ENCODE data around the gene CTDSPL2.
"Not testable (repeated sequence)": the region's sequence is repeated elsewhere in the genome, so short reads cannot be mapped to it uniquely, and the experiment has no call there.

CTDSPL2 gene
- 70.5 to 97.8 reads per million in 2 experiments for total RNA-seq

DNA sequence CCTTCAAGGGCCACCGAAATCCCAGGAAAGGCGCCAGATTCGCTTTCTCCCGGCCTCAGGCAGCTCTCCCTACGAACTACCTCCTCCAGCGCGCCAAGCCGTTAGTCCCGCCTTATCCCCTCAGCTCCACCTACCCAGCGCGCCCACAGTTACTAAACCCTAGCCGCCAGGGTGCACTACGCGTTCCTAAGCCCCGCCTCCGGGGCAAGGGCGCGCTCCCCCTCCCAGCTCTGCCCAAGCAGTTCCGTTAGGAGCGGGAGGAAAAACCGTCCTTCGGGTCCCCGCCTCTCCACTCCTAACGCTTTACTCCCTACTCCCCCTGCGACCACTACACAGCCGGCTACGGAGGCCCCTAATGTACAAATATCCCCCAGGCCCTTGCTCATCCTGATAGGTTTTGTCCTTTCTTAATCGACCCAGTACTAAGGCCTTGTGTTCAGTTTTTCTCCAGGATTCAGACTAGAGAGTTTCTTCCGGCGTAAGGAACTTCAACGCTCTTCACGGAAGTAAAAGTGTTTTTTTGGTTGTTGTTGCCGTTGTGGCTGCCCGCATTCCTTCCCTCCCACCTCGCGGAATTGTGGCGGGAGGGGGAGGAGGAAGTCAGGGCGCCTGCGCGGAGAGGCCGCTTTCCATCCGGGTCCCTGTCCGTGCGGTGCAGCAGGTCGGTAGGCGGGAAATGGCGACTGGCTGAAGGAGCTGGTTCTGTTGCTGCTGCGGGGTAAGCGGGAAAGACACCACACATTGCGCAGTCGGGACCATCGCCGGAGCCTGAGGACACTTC, at the start of gene CTDSPL2:
CTDSPL2 (plus strand) TSS at position 655 of the 781 bp plus-strand sequence. CDS start 31,386 bp downstream, outside the sequence.
- DNase-seq (ENCODE audit: low read depth): peak; percentile 91

- no peak for DNase-seq (ENCODE audit: low read depth)
These were observed 46.2 kb upstream of the CTDSPL2 start for GRCh38 chr15:44381236-44381635.

DNA sequence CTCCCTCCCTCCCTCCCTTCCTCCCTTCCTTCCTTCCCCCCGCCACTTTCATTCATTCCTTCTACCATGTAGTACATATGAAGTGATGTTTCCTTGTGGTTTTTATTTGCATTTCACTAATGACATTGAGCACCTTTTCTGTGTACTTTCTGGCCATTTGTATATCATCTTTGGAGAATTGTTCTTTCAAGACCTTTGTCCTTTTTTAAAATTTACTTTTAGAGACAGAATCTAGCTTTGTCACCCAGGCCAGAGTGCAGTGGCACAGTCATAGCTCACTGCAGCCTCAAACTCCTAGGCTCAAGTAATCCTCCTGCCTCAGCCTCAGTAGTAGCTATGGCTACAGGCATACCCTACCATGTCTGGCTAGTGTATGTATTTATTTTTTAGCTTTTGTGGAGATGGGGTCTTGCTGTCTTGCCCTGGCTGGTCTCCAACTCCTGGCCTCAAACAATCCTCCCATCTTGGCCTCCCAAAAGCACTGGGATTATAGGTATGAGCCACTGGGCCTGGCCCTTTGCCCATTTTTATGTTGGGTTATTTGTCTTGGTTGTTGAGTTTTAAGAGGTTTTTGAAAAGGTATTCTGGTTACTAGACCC, 42.0 kb upstream of the CTDSPL2 start:
- no peak for DNase-seq (ENCODE audit: low read depth)

GRCh38 chr15:44394062-44394461, 33.4 kb upstream of the CTDSPL2 start:
- DNase-seq (ENCODE audit: low read depth): no peak

DNA sequence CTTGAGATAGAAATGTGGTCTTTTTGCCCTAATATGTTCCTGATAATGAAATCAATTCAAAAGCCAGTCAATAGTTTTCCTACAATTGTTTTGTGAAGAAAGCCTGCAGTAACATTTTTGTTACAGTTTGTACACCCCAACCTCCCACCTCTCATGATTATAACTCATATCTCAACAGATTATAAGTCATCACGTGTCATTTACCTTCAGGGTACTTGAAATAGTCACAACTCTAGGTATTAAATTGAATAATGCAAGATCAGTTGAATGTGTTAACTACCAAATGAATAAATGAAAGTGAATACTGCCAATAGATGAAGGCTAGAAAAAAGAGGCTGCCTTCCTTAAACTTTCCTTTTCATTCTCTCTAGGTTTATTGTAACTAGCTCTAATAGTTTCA, 32.9 kb upstream of the CTDSPL2 start:
- DNase-seq (ENCODE audit: low read depth): no peak

DNA sequence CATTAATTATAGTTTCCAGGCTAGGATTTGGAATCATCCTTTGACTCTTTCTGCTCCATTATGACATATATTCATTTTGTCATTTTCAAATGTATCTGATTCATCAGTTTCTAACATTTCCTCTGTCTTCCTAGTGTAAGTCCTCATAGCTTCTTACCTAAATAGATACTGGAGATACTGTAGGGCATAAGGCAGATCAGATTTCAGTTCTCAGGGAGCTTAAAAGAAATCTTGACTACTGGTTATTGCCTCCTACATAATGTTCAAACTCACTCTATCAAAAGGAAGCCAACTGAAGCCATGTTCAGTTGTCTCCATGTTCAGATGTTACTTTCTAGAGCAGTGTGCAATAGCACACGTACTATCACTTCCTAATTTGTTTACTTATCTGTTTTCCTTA, 29.6 kb upstream of the CTDSPL2 start:
- DNase-seq (ENCODE audit: low read depth): no peak

GRCh38 chr15:44414001-44414400, 13.4 kb upstream of the CTDSPL2 start:
- no peak for DNase-seq (ENCODE audit: low read depth)

- DNase-seq (ENCODE audit: low read depth): no peak
These were observed 611 bp downstream of the CTDSPL2 start for GRCh38 chr15:44427756-44428724.

DNA sequence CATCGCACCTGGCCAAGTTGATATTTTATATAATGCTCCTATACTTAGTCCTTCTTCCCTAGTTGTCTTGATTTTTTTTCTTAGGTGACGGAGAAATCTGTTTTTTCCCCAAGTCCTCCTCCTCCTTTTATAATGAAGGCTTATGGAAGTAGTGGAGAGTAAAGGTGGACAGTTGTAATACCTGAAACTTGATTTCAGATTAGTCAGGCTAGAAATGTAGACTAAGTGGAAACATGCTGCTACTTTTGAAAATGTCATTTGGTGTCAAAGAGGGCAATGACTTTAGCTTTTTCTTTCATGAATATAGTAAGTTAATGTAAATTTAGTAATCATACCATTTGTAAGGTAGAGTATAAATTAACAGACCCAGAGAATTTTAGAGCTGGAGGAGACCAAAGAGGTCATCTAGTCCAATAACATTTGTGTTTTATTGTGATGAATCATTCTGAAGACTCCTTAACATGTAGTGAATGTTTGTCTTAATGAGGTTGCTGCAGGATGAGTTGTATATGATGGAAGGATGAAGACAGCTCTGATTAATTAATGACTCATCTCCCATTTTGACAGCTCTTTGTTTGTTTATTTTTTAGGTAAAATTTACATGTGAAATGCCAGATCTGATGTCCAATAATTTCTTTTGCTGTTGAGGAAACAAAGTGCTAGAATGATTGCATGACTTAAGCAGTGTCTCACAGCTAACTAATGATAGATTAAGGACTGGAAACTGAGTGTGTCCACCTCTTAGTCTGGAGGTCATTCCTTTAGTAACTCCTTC, 8.7 kb downstream of the CTDSPL2 start:
- DNase-seq (ENCODE audit: low read depth): no peak

GRCh38 chr15:44438402-44438801, 11.0 kb downstream of the CTDSPL2 start:
- no peak for DNase-seq (ENCODE audit: low read depth)

DNA sequence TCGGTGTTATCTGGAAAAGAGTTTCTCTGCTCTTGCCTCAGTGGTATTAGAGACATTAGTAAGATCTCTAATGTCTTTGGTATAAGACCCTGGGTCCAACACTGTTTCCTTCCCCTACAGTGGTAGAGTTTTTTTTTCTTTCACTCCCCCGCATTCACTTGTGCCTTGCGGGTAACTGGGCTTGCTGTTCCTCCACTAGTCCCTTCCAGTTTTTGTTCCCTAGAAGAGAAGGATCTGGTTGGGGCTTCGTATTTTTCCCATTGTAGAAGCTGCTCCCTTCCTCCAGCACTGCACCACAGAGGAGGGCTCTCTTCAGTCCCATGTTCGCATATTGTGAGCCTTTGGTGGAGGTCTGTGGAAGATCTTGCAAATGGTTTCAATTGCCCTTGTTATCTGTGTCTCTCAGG, 13.7 kb downstream of the CTDSPL2 start:
- DNase-seq (ENCODE audit: low read depth): no peak

DNA sequence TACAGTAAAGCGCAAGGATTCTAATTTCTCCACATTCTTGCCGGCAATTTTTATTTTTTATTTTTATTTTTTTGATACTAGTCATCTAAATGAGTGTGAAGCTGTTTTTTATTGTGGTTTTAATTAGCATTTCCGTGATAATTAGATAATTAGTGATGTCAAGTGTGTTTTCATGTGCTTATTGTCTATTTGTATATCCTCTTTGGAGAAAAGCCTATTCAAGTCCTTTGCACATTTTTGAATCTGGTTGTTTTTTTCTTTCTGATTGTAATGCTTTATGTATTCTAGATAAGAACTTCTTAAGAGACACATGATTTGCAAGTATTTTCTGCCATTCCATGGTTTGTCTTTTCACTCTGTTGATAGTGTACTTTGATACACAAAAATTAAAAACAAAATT, 16.1 kb downstream of the CTDSPL2 start:
- no peak for DNase-seq (ENCODE audit: low read depth)

GRCh38 chr15:44447772-44448376, 20.4 kb downstream of the CTDSPL2 start:
- DNase-seq (ENCODE audit: low read depth): no peak

GRCh38 chr15:44450172-44450571, 22.7 kb downstream of the CTDSPL2 start:
- no peak for DNase-seq (ENCODE audit: low read depth)

GRCh38 chr15:44453578-44454283, 26.3 kb downstream of the CTDSPL2 start:
- not testable (repeated sequence) for DNase-seq (ENCODE audit: low read depth)

DNA sequence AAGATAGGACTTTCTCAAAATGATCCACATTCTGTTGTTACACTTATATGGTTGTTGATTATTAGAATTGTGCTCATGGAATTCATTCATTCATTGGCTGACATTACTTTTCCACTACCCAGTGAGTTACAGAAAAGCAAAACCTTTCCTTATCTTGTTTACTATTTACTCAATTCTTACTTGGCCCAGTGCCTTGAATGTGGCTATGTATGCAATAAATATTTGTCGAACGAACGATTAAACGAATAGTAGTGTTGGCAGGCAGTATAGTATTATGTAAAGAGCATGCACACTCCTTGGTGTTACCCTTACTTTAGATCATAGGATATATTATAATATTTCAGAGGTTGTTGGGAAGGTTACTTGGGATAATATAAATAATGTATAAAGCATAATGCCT, 31.0 kb downstream of the CTDSPL2 start:
- DNase-seq (ENCODE audit: low read depth): no peak

GRCh38 chr15:44468709-44469385, 41.4 kb downstream of the CTDSPL2 start:
- no peak for DNase-seq (ENCODE audit: low read depth)

- no peak for DNase-seq (ENCODE audit: low read depth)
These were observed 44.5 kb downstream of the CTDSPL2 start for GRCh38 chr15:44471885-44472455.

GRCh38 chr15:44479343-44479742, 51.9 kb downstream of the CTDSPL2 start:
- DNase-seq (ENCODE audit: low read depth): no peak

DNA sequence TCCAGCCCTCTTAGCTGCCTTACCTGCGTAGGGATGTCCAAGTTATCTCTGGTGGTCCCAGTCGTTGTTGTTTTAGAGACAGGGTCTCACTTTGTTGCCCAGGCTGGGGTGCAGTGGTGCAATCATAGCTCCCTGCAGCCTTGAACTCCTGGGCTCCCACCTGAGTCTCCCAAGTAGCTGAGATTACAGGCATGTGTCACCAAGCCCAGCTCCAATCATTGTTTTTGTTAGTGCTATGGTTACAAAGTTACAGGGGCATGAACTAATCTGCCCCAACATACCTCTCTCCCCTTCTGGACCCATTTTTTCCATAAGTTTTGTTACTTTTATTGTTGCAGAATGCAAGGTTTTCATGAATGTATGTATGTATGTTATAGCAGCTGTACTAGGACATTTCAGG, 54.7 kb downstream of the CTDSPL2 start:
- DNase-seq (ENCODE audit: low read depth): no peak

Measured in T follicular helper cell (primary cell).